Ovary (tissue), 9 donors: Measurements from ENCODE around the gene PYGL. TPM values are rescaled to one million over a fixed set of nuclear protein-coding genes. Genes with fewer than 3 reads are reported as not detected.

ENCODE experiments used
- DNase-seq, 5 donors: peaks; one replicate each; pipeline ENCODE4 v3.0.0-alpha.2; 2019 to 2020
- H3K27ac ChIP-seq, 2 donors: fragments of 200-600 bp; one replicate each; pipeline versions ENCODE4 v1.5.1 to v1.8.0; 2019 to 2022
- H3K27me3 ChIP-seq: fragments of 200-600 bp; one replicate; pipeline ENCODE4 v1.8.0; 2022
- H3K36me3 ChIP-seq: fragments of 200-600 bp; sonication (generic); one replicate; pipeline ENCODE4 v1.5.1; 2019
- H3K4me1 ChIP-seq: one replicate; pipeline ENCODE4 v1.8.1; 2013; ENCODE audit warnings: mild to moderate bottlenecking, moderate library complexity; ENCODE audit not compliant: insufficient read depth
- H3K4me3 ChIP-seq: fragments of 200-600 bp; sonication (generic); one replicate; pipeline ENCODE4 v1.5.1; 2017
- H3K9me3 ChIP-seq, 2 donors: fragments of 200-600 bp in 1 of 2; sonication (generic) in 1 of 2; one replicate each; pipeline versions ENCODE4 v1.5.1 to v1.8.1; 2013 to 2019; ENCODE audit warnings: mild to moderate bottlenecking in 1 of 2, moderate library complexity in 1 of 2
- CTCF ChIP-seq, 3 donors: fragments of 450-650 bp in 2 of 3; fragments of 200-600 bp in 1 of 3; IDR thresholded peaks; one replicate each; pipeline versions ENCODE4 v1.5.1 to v1.8.0; 2016 to 2022; ENCODE audit warnings: antibody characterized with exemption in 3 of 3, mild to moderate bottlenecking in 1 of 3
- EP300 ChIP-seq: sonication (generic); formaldehyde crosslinking; IDR thresholded peaks from one replicate; pipeline ENCODE4 v1.6.1; 2017; ENCODE audit warnings: antibody characterized with exemption
- POLR2A ChIP-seq: fragments of 450-650 bp; IDR thresholded peaks from one replicate; pipeline ENCODE4 v1.6.1; 2017; ENCODE audit warnings: antibody characterized with exemption, mild to moderate bottlenecking, moderate library complexity
- WGBS, 3 donors: extraction: QIAGEN DNeasy Blood & Tissue Kit in 1 of 3; methylation state at CpG; one replicate each; pipeline versions ENCODE4 v1.1.5 to v1.1.7; 2013 to 2017; 5-methylcytosine and 5-hydroxymethylcytosine counted together
- intact Hi-C, 4 donors: fragments of 100-400 bp; cut with DNase I; formaldehyde crosslinking; loops; one replicate each; pipeline versions ENCODE4 v1.11.0 to v1.15.1; 2022 to 2023
- polyA plus RNA-seq, 2 donors: library from polyadenylated mRNA; stranded (reverse); fragments of 200-250 nt in 1 of 2; fragments of 350-450 nt in 1 of 2; fragmentation: Illumina TruSeq in 1 of 2; extraction: RNeasy Lipid Tissue Mini Kit (QIAGEN cat#74804) in 1 of 2; gene quantifications; one replicate each; pipeline ENCODE4 v1.2.3, GENCODE V29; 2013 to 2014
- total RNA-seq, 7 donors: library from RNA; depleted of rRNA in 2 of 7; stranded (reverse); fragments of >200 nt in 2 of 7; fragmentation: NEBNext Ultra II Directional in 3 of 7; extraction: Animal tissue kit (Norgen Biotek cat#: 25700) in 3 of 7; gene quantifications; one replicate each; pipeline versions ENCODE4 v1.1.0 to v1.2.4, GENCODE V29; 2016 to 2023
- donor health status: DM: no; HTN: no; CAD: no; lungs with moderate emphysema.
- donor health status: DM: no; HTN: no; CAD: no.
- donor health status: Bipolar disorder and iron deficiency.
- donor health status: DM: yes; HTN: yes; CAD: no.
- donor health status: DM: no; HTN: no; CAD: no.
- donor health status: DM: yes; HTN: yes; CAD: no.

PYGL gene
- total and polyA plus RNA-seq, 9 donors: 19.6 to 53.7 (median 32.6) TPM

GRCh38 chr14:50882932-50883826 lies 61.1 kb downstream of the PYGL start:
- intact Hi-C loops: no loop called here
- TF ChIP-seq POLR2A (no peak), CTCF (IDR thresholded peaks at IDR 0.05) (no peak), EP300 (no peak)
- WGBS, 3 donors: 77 to 81% (median 78%) methylated on average over 8 of the region's 8 CpGs
- Histone ChIP-seq H3K9me3 (no peaks in the 10 kb centered on the region), H3K36me3 (no peaks in the 10 kb centered on the region), H3K27me3 (no peaks in the 10 kb centered on the region), H3K4me3 (no peak overlapping the region), H3K4me1 (no peaks in the 10 kb centered on the region), H3K27ac (no peak overlapping the region)
- no peak for DNase-seq

GRCh38 chr14:50875359-50876070 lies 68.8 kb downstream of the PYGL start:
- Histone ChIP-seq H3K4me1 (peaks cover 3% of the 10 kb centered on the region), H3K4me3 (no peak overlapping the region), H3K9me3 (no peaks in the 10 kb centered on the region), H3K27ac (no peak overlapping the region), H3K36me3 (no peaks in the 10 kb centered on the region), H3K27me3 (no peaks in the 10 kb centered on the region)
- intact Hi-C loops: no loop called here
- DNase-seq: no peak
- TF ChIP-seq EP300: no peak
- no peak for TF ChIP-seq CTCF (IDR thresholded peaks at IDR 0.05)
- no peak for TF ChIP-seq POLR2A
- WGBS, 3 donors: 46 to 69% (median 57%) methylated on average over 7 of the region's 7 CpGs

DNA sequence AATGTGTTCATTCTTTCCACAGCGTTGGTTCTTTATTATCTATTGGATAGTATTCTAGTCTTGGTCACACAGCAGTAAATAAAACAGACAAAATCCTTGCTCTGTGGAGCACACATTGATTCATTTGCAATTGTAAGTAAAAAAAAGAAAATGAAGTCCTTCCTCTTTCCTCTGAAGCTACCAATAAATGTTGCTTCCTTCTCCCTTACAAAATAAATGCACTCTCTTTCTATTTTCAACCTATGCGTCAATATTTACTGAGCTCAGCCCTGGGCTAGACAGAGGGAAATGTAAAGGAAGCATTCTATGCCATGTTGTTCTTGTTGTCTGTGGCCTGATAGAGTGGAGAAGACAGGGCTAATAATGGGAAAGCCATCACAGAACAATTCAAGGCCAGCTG lies 69.5 kb downstream of the PYGL start:
- WGBS, 3 donors: 36 to 44% (median 41%) methylated on average over 2 of the region's 2 CpGs
- intact Hi-C loops: no loop called here
- TF ChIP-seq CTCF (IDR thresholded peaks at IDR 0.05): no peak
- TF ChIP-seq EP300: no peak
- TF ChIP-seq POLR2A: no peak
- no peaks in the 10 kb centered on the region for H3K9me3 ChIP-seq
- no peak overlapping the region for H3K4me3 ChIP-seq
- H3K27me3 ChIP-seq: no peaks in the 10 kb centered on the region
- peaks cover 3% of the 10 kb centered on the region for H3K4me1 ChIP-seq
- no peak for DNase-seq
- H3K36me3 ChIP-seq: no peaks in the 10 kb centered on the region
- H3K27ac ChIP-seq: no peak overlapping the region

DNA sequence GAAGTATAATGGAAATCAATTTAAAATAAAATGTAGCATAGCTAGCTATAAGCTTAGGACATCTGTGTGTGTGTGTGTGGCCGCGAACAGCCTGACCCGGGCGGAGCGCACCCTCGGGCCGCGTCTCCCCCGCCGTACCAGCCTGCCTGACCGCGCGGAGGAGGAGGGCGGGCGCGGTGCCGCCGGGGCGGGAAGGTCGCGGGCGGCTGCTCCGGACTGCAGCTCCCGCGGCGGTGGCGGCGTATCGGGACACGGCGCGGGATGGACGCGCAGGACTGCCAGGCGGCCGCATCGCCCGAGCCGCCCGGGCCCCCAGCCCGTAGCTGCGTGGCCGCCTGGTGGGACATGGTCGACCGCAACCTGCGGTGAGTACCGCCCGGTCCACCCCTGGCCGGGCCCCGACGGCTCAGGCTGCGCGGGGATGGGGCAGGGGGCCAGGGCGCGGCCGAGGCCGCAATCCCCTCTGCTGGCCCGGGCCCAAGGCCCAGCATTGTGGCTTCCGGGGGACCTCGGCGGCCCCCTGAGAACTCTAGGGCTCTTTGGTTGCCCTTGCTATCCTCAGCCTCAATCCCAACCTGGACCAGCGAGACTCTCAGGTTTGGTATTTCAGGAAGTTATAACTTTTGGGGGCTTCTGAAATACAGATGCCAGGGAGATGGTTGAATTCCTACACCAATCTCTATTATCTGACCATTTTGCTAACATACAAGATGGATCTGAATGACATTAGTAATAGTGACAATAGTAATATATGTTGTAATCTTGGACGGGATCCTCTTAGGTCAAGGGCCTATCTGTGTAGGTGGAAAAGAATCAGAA lies 72.2 kb downstream of the PYGL start, which contains the start of gene ABHD12B:
ABHD12B (plus strand) TSS at position 140 of the 819 bp plus-strand sequence; CDS start at position 262, 122 bp downstream.
- H3K4me3 ChIP-seq: no peak within 1 kb of the TSS

More for the DNA sequence above, 72.2 kb downstream of the PYGL start, which contains the start of gene ABHD12B:
- peaks cover 3% of the 10 kb centered on the region for H3K4me1 ChIP-seq
- DNase-seq: peak in 3 of 5 donors; percentile 12 to 57 (median 28)
- no peak within 1 kb of the TSS for H3K27ac ChIP-seq
- no peaks in the 10 kb centered on the region for H3K36me3 ChIP-seq
- intact Hi-C loops: no loop called here
- H3K9me3 ChIP-seq: no peaks in the 10 kb centered on the region
- H3K27me3 ChIP-seq: no peaks in the 10 kb centered on the region
- 8 to 13% (median 10%) methylated on average over 27 to 63 of the region's 63 CpGs for WGBS, 3 donors
- no peak for TF ChIP-seq CTCF (IDR thresholded peaks at IDR 0.05)
- no peak for TF ChIP-seq POLR2A
- no peak for TF ChIP-seq EP300
